NCI-H2227 treated with DMSO at 0.1 percent for 48 hours (cell line): ENCODE measurements around the gene DMBT1.

Source experiments
- DNase-seq: peaks from one replicate; lab custom pipeline; 2025; lab: John Stamatoyannopoulos, UW

DMBT1 gene

DNA sequence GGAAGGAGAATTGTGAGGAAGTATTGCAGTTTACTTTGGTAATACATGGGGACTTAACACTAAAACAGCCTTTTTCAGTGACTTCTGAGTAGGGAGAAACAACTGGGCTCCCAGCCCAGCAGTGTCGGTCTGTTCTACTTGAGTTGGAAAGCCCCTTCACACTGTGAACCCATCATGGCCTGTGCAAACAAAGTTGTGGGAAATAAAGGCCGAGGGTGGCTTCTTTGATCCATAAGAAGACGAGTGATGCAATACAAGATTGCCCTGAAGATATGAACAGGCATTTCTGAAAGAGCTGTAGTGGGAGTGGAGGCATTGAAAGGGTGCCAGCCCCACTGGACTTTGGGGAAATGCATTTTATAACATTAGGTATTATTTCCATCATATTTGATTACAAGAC is 110.8 kb downstream of the DMBT1 start:
- no peak for DNase-seq

DNA sequence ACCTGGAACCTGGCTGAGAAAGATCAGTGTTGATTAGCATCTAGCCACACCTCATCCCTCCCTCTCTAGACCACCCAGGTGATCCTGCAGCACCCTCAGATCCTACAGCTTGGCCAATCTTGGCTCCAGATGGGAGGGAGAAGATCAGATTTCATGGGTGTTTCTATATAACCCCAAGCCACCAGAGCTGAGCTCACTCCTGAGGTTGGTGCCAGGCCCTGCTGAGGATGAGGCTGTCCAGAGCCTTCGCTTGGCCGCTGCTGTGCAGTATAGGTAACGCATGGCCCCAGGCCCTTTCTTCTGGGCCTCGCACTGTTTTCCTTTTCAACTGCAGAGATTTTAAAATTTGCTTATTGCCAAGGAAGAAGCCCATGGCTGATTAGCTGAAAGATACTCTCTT is 112.1 kb downstream of the DMBT1 start:
- no peak for DNase-seq

DNA sequence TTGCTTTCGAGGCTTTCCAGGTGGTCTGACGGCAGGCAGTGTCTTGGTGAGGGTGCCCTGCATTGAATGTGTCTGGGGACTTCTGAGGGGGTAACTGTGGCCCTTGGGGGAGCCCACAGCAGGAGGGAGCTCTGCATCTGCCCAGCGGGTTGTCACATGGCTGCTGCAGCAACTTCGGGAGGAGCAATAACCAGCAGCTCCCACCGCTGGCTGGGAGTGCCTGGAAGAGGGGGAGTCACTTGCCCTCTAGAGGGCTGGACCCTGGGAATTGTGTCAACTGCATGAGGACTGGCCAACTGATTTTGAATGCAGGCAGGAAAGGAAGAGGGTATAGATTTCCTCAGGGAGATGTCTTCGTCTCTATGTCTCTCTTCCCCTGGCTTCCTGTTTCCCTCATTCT is 112.7 kb downstream of the DMBT1 start:
- DNase-seq: no peak

DNA sequence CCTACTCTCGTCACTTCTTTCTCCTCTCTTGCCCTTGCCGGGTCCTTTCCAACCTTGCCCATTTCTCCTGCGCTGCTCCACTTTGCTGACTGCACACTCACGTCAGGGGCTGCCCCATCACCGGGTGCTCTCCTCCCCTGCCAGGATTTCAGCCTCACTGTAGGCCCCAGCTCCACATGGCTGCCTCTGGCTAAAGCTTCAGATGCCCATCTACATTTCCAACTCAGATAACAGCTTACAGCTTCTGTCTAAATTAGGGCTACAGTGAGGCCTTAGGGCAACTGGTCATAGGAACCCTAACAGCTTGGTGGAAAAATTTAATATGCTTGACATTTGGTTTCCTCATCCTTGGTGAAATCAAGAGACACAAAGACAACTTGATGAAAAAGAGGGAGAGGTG is 113.2 kb downstream of the DMBT1 start:
- no peak for DNase-seq

DNA sequence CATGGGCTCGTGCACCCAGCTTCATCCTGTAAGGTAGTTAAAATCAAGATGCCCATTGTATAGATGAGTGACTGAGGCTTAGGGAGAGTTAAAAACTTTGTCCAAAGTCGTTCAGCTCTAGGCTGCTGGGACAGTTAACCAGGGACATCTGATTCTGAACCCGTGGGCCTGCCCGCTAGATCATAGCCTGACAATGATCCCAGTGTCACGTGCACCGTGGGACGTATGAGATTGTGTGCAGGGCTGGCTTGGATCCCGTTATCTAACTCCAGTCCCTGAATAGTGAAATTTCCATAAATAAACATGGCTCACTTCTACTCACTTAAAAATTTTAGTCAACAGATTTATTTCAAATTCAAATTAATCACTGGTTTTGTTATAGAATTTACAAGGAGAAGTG is 114.2 kb downstream of the DMBT1 start:
- no peak for DNase-seq

DNA sequence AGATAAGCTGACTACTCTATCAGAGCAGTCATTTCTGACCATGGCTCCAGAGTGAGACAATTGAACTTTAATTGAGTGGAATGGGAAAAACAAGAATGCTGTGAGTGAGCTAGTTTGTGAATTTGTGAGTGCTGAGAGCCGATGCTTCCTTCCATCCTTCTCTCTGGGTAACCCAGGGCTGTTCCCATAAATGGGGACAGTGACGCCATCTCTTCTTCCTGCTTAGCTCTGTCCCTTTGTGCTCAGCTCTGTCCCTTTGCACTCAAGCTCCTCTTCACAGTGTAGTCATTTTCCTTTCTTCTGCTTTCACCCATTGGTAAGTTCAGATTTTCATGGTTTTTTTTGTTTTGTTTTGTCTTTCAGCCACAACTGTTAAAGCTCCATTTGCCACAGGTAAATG is 114.7 kb downstream of the DMBT1 start:
- DNase-seq: no peak

DNA sequence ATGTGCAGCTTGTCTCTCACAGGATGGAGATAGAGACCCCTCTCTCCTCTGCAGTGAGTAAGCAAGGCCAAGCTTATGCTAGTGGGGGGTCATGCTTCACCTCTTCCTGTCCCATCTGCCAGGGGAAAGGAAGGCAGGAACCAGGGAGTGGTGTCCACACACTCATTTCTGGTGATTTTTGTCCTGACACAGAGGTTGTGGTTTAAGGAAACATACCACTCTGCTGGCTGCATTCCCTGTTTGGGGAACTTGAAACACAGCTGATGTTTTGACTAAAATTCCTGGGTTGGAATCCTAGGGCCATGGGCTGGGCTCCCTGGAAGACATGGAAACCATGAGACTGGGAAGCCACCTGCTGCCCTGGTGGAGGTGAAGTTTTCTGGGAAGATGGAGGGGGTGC is 117.7 kb downstream of the DMBT1 start:
- DNase-seq: no peak

DNA sequence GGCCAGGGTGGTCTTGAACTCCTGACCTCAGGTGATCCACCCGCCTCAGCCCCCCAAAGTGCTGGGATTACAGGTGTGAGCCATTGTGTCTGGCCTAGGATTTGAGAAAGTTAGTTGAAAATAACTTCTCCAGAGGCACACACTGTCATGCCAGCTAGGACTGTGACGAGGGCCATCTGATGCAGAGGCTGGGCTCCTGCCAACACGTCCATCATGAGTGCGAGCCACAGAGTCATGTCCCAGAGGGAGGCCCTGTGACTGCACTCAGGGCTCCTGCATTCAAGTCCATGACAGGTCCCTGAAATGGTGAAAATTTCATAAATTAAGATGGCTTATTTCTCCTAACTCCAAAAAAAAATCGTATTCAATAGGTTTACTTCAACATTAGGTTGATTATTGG is 122.0 kb downstream of the DMBT1 start:
- DNase-seq: no peak

DNA sequence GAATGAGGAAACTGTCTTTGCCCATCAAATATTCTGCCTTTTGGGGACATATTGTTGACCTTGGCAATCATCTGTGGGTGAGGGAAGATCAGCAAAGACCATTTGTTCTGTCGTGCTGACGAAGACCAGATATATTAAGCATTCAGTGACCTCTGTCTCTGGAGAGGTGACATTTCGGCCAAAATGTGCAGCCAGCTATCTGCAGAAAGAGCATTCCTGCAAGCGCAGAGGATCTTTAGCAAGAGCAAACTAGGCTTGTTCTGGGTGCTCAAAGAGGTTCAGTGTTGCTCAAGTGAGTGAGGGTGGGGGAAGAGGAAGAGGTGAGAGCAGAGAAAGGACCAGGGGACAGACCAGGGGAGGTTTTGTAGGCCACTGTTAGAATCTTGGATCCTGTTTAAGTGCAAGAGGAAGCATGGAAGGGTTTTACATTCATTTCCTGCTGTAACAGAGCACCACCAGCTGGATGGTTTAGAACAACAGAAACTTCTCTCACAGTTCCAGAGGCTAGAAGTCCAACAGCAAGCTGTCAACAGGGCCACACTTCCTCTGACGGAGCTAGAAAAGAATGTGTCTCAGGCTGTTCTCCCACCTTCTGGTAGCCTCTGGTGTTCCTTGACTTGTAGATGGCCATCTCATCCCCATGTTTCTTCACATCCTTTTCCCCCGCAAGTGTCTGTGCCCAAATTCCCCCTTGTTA is 127.9 kb downstream of the DMBT1 start:
- no peak for DNase-seq

DNA sequence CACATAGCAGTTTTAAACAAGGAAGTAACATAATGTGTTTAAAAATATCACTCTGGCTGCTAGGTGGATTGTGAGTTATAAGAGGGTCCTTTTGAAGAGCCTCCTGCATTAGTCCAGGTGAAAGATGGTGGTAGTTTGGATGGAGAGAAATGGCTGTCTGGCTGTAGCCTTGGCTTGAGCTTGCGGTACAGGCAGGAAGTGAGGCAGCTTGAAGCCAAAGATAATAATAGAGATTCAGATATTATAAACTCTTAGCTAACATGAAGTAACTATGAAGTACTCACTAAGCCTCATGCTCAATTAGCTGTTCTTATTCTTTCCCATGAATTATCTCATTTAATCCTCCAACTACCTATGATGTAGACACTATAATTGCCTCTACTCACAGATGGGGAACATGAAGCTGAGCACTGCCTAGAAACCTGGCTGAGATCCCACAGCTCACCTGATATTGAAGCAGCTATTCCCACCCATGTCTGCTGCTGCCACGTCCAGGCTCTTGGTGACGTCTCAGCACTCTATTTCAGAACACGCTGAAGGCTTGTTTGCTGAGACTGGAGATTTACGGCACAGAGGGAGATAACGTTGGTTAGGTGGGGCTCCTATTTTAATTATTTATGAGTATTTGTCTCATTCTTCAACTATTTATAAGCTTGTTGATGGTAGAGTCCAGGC is 128.7 kb downstream of the DMBT1 start:
- DNase-seq: no peak

DNA sequence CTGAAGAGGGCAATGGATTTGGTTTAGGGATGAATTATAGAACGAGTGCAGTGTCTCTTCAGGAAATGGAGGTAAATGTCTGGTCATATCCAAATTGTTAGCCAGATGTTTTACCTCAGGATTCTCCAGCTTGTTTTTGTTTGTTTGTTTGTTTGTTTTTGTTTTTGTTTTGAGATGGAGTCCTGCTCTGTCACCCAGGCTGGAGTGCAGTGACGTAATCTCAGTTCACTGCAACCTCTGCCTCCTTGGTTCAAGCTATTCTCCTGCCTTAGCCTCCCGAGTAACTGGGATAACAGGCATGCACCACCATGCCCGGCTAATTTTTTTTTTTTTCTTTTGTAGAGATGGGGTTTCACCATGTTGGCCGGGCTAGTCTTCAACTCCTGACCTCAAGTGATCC is 132.2 kb downstream of the DMBT1 start:
- DNase-seq: no peak
